ENCODE measurements around the gene SLC24A1. TPM values are rescaled to one million over a fixed set of nuclear protein-coding genes. Genes with fewer than 3 reads are reported as not detected.

Gene SLC24A1
- total RNA-seq, 2 experiments from 2014 or later: 8.8 to 13.5 TPM

GRCh38 chr15:65641768-65642475 lies 20.2 kb downstream of the SLC24A1 start:
- Mint-ChIP-seq H3K9me3 (no peaks in the 10 kb centered on the region), H3K4me1 (ENCODE audit: low read depth) (peaks cover 6% of the 10 kb centered on the region), H3K4me3 (no peak overlapping the region), H3K27me3 (no peaks in the 10 kb centered on the region), H3K36me3 (no peaks in the 10 kb centered on the region), H3K27ac (no peak overlapping the region)
- intact Hi-C loops (cut with micrococcal nuclease): no loop called here
- POLR2A ChIA-PET: no interaction called here
- CTCF ChIA-PET: no interaction called here
- no peak for DNase-seq

- Mint-ChIP-seq H3K27ac (no peak overlapping the region), H3K27me3 (no peaks in the 10 kb centered on the region), H3K36me3 (no peaks in the 10 kb centered on the region), H3K4me3 (no peak overlapping the region), H3K4me1 (ENCODE audit: low read depth) (peaks cover 6% of the 10 kb centered on the region), H3K9me3 (no peaks in the 10 kb centered on the region)
- ChIA-PET CTCF (no interaction called here), POLR2A (no interaction called here)
- intact Hi-C loops (cut with micrococcal nuclease): no loop called here
- DNase-seq: no peak
These were observed 20.9 kb downstream of the SLC24A1 start for GRCh38 chr15:65642594-65642993.

GRCh38 chr15:65644282-65644681 lies 22.5 kb downstream of the SLC24A1 start:
- DNase-seq: no peak
- ChIA-PET CTCF (no interaction called here), POLR2A (no interaction called here)
- intact Hi-C loops (cut with micrococcal nuclease): no loop called here
- no peaks in the 10 kb centered on the region for H3K27me3 Mint-ChIP-seq
- H3K4me3 Mint-ChIP-seq: no peak overlapping the region
- no peak overlapping the region for H3K27ac Mint-ChIP-seq
- no peaks in the 10 kb centered on the region for H3K9me3 Mint-ChIP-seq
- no peaks in the 10 kb centered on the region for H3K4me1 Mint-ChIP-seq (ENCODE audit: low read depth)
- no peaks in the 10 kb centered on the region for H3K36me3 Mint-ChIP-seq

GRCh38 chr15:65645392-65645791 lies 23.7 kb downstream of the SLC24A1 start:
- no peak for DNase-seq
- Mint-ChIP-seq H3K9me3 (no peaks in the 10 kb centered on the region), H3K36me3 (peaks cover 2% of the 10 kb centered on the region), H3K27me3 (no peaks in the 10 kb centered on the region), H3K27ac (no peak overlapping the region), H3K4me1 (ENCODE audit: low read depth) (peaks cover 5% of the 10 kb centered on the region), H3K4me3 (no peak overlapping the region)
- POLR2A ChIA-PET: no interaction called here
- intact Hi-C loops (cut with micrococcal nuclease): no loop called here
- CTCF ChIA-PET: no interaction called here

- Mint-ChIP-seq H3K4me1 (ENCODE audit: low read depth) (peaks cover 7% of the 10 kb centered on the region), H3K4me3 (no peak overlapping the region), H3K36me3 (peaks cover 3% of the 10 kb centered on the region), H3K9me3 (no peaks in the 10 kb centered on the region), H3K27ac (no peak overlapping the region), H3K27me3 (no peaks in the 10 kb centered on the region)
- DNase-seq: no peak
- CTCF ChIA-PET: interaction anchor here (0.8 kb wide), 1 partner anchor 21 kb away, joined by 3 read pairs; no protein-coding TSS in a partner anchor
- POLR2A ChIA-PET: interaction anchor here (0.6 kb wide), 1 partner anchor 635 kb away, joined by 3 read pairs; no protein-coding TSS in a partner anchor
- intact Hi-C loops (cut with micrococcal nuclease): no loop called here
These were observed 24.7 kb downstream of the SLC24A1 start for GRCh38 chr15:65646486-65646885.

- H3K27me3 Mint-ChIP-seq: no peaks in the 10 kb centered on the region
- H3K27ac Mint-ChIP-seq: no peak overlapping the region
- ChIA-PET CTCF (interaction anchor here (0.6 to 1.4 kb wide), 3 partner anchors 14 to 840 kb away, joined by 3 read pairs; no protein-coding TSS in a partner anchor), POLR2A (no interaction called here)
- no peaks in the 10 kb centered on the region for H3K9me3 Mint-ChIP-seq
- peaks cover 9% of the 10 kb centered on the region for H3K4me1 Mint-ChIP-seq (ENCODE audit: low read depth)
- H3K36me3 Mint-ChIP-seq: peaks cover 16% of the 10 kb centered on the region
- no peak for DNase-seq
- intact Hi-C loops (cut with micrococcal nuclease): no loop called here
- H3K4me3 Mint-ChIP-seq: no peak overlapping the region
These were observed 28.7 kb downstream of the SLC24A1 start for GRCh38 chr15:65650312-65651041.

- H3K27ac Mint-ChIP-seq: no peak overlapping the region
- H3K36me3 Mint-ChIP-seq: peaks cover 17% of the 10 kb centered on the region
- H3K9me3 Mint-ChIP-seq: no peaks in the 10 kb centered on the region
- ChIA-PET POLR2A (no interaction called here), CTCF (interaction anchor here (0.6 to 1.4 kb wide), 2 partner anchors 212 to 841 kb away, joined by 3 read pairs; no protein-coding TSS in a partner anchor)
- no peaks in the 10 kb centered on the region for H3K27me3 Mint-ChIP-seq
- H3K4me3 Mint-ChIP-seq: no peak overlapping the region
- no peak for DNase-seq
- intact Hi-C loops (cut with micrococcal nuclease): no loop called here
- H3K4me1 Mint-ChIP-seq (ENCODE audit: low read depth): peaks cover 9% of the 10 kb centered on the region
These were observed 29.2 kb downstream of the SLC24A1 start for GRCh38 chr15:65651042-65651322.

GRCh38 chr15:65651831-65652749 lies 30.4 kb downstream of the SLC24A1 start:
- ChIA-PET POLR2A (no interaction called here), CTCF (interaction anchor here (1.1 to 1.2 kb wide), 2 partner anchors 14 to 39 kb away, joined by 3 read pairs; no protein-coding TSS in a partner anchor)
- Mint-ChIP-seq H3K9me3 (no peaks in the 10 kb centered on the region), H3K27ac (no peak overlapping the region), H3K4me1 (ENCODE audit: low read depth) (peaks cover 9% of the 10 kb centered on the region), H3K36me3 (peaks cover 17% of the 10 kb centered on the region), H3K27me3 (no peaks in the 10 kb centered on the region), H3K4me3 (no peak overlapping the region)
- intact Hi-C loops (cut with micrococcal nuclease): no loop called here
- no peak for DNase-seq

GRCh38 chr15:65653341-65653740 lies 31.6 kb downstream of the SLC24A1 start:
- Mint-ChIP-seq H3K4me1 (ENCODE audit: low read depth) (peaks cover 9% of the 10 kb centered on the region), H3K36me3 (peaks cover 17% of the 10 kb centered on the region), H3K9me3 (no peaks in the 10 kb centered on the region), H3K4me3 (no peak overlapping the region), H3K27ac (no peak overlapping the region), H3K27me3 (no peaks in the 10 kb centered on the region)
- intact Hi-C loops (cut with micrococcal nuclease): no loop called here
- no peak for DNase-seq
- ChIA-PET CTCF (interaction anchor here (0.6 kb wide), 1 partner anchor 244 kb away, joined by 7 read pairs; no protein-coding TSS in a partner anchor), POLR2A (interaction anchor here (0.7 kb wide), 1 partner anchor 674 kb away, joined by 6 read pairs; no protein-coding TSS in a partner anchor)

GRCh38 chr15:65653801-65654521 lies 32.2 kb downstream of the SLC24A1 start:
- DNase-seq: no peak
- ChIA-PET POLR2A (interaction anchor here (0.7 kb wide), 1 partner anchor 674 kb away, joined by 6 read pairs; no protein-coding TSS in a partner anchor), CTCF (interaction anchor here (0.6 kb wide), 1 partner anchor 243 kb away, joined by 7 read pairs; no protein-coding TSS in a partner anchor)
- Mint-ChIP-seq H3K27ac (no peak overlapping the region), H3K4me3 (no peak overlapping the region), H3K9me3 (no peaks in the 10 kb centered on the region), H3K27me3 (no peaks in the 10 kb centered on the region), H3K36me3 (peaks cover 20% of the 10 kb centered on the region), H3K4me1 (ENCODE audit: low read depth) (peaks cover 9% of the 10 kb centered on the region)
- intact Hi-C loops (cut with micrococcal nuclease): no loop called here

GRCh38 chr15:65655026-65655425 lies 33.3 kb downstream of the SLC24A1 start:
- no peak for DNase-seq
- POLR2A ChIA-PET: no interaction called here
- H3K9me3 Mint-ChIP-seq: no peaks in the 10 kb centered on the region
- CTCF ChIA-PET: no interaction called here
- intact Hi-C loops (cut with micrococcal nuclease): no loop called here
- no peaks in the 10 kb centered on the region for H3K27me3 Mint-ChIP-seq
- H3K36me3 Mint-ChIP-seq: peaks cover 20% of the 10 kb centered on the region
- H3K27ac Mint-ChIP-seq: no peak overlapping the region
- H3K4me1 Mint-ChIP-seq (ENCODE audit: low read depth): peaks cover 7% of the 10 kb centered on the region
- H3K4me3 Mint-ChIP-seq: no peak overlapping the region
